NCI-H146 treated with DMSO at 0.1 percent for 48 hours (cell line): ENCODE results near the gene MEGF11.
A peak's percentile ranks its signal among the peaks of the same experiment; 100 is the strongest.
"Not testable (repeated sequence)": the region's sequence is repeated elsewhere in the genome, so short reads cannot be mapped to it uniquely, and the experiment has no call there.

Experiments
- DNase-seq: peaks from one replicate; lab custom pipeline; 2025; ENCODE audit not compliant: unreplicated experiment; lab: John Stamatoyannopoulos, UW

The MEGF11 gene

DNA sequence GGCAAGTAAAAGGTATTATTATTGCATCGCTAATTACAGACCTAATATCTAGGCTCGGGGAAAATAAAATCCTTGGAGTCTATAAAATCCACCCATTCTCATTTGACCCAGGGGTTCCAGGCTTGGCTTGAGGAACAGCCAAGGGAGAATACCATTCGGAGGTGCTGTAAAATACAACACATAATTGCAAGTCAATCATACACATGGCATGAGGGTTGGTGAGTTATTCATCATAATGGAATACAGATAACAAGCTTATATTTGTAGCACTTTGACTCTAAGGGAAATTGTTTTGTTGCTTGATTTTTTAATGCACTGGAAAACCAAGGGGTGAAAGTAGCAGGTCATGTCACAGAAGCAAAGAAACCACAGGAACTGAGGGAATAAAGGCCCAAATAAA, 23.0 kb upstream of the MEGF11 start:
- no peak for DNase-seq

DNA sequence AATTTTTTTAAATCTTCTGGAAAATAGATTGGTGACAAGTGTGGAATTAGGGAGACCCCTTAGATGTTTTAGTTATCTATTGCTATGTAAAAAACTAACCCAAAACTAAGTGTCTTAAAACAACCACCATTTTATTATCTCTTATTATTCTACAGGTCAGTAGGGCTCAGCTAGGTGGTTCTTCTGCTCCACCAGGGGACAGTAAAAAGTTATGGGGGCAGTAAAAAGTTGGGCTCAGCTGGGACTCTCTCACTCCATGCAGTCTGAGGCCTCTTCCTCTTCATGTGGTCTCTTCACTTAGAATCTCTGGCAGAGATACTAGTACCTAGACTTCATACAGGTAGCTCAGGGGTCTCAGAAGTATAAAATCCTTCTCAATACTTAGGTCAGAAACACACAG, 21.8 kb upstream of the MEGF11 start:
- DNase-seq = no peak

DNA sequence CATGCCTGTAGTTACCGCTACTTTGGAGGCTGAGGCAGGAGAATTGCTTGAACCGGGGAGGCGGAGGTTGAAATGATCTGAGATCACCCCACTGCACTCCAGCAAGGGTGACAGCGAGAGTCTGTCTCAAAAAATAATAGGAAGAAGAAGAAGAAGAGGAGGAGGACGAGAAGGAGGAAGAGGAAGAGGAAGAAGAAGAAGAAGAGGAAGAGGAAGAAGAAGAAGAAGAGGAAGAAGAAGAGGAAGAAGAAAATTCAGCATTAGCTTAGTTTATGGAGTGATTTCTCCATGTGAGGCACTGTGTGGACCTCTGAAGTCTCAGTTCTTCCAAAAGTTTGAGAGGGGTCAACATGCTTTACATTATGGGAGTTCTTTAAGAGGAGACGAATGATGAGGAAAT, 17.4 kb upstream of the MEGF11 start:
- no peak for DNase-seq

DNA sequence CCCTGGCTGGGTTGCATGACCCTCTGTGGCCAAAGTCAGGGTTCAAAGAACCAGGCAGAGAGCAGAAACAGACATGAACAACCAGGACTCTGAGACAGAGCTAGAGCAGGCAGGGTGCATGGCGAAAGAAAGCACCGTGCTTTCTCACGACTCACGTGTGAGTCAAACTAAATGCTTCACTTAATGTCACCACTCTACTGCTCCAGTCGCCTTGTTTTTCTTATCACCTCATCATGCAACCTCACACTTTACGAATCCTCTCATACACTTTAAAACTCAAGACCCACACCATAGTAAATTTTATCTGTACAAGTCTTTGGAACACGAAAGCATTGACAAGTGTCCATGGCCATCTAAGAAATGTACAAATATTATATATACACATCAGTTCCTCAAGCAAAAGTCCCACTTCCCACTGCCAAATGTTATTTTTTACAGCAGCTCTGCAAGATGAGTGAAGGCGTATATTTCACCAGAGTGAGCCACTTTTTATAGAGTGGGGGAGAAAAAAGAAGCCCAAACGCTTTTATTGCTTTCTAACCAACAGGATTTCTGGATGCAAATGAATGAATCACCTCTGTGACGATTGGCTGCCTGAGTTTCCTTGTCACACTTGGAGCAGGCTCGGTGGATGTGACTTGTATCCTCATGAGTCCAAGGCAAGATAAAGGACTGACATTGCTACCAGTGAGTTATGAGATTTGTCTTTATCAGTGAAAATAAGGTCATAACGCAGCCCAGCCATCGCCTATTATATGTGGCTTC, 16.0 kb upstream of the MEGF11 start:
- DNase-seq = peak; percentile 39

DNA sequence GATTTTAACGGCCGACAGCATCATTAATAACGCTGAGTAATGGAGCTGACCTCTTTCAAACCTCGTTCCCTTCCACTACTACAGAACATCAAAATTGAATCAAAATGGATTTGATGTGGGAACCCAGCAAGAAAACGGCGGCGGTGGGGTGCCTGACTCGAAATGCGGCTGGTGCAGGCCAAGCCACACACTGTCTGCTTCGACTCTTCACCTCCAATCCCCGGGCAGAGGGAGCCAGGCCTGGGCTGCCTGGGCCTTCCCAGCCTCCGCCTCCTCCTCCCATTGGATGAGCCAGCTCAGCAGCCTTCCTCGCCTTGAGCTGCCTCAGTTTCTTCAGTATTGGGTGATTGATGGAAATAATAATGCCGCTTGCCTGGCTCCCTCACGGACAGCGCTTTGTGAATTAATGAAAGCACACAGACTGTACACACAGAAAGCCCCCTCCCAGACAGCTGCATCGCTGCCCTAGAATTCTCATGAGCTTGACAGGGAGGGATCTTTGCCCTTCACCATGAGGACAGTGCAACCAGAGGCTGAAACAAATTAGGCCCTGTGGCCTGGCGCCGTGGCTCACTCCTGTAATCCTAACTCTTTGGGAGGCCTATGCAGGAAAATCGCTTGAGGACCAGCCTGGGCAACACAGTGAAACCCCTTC, 11.4 kb upstream of the MEGF11 start:
- DNase-seq = no peak

DNA sequence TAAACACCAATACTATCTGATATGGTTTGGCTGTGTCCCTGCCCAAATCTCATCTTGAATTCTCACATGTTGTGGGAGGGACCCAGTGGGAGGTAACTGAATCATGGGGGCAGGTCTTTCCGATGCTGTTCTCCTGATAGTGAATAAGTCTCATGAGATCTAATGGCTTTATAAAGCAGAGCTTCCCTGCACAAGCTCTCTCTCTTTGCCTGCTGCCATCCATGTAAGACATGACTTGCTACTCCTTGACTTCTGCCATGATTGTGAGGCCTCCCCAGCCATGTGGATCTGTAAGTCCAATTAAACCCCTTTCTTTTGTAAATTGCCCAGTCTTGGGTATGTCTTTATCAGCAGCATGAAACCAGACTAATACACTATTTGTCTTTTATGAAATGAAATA, 9.3 kb upstream of the MEGF11 start:
- DNase-seq = not testable (repeated sequence)

DNA sequence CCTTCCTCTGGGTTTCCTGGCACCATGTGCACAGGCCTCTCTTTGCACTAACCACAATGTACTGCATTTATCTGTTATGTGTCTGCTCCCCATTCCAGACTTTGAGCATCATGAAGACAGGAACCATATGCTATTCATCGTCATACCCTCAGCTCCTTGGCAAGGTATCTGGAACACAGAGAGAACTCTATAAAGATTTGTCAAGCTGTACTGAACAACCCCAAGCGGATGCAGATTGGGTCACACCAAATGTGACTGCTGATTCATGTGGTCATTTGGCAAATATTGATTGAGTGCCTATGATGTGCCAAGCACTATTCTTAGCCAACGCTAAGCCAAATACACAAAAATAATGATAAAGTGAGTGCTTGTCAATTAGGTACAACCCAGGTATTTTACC, 7.5 kb upstream of the MEGF11 start:
- no peak for DNase-seq

DNA sequence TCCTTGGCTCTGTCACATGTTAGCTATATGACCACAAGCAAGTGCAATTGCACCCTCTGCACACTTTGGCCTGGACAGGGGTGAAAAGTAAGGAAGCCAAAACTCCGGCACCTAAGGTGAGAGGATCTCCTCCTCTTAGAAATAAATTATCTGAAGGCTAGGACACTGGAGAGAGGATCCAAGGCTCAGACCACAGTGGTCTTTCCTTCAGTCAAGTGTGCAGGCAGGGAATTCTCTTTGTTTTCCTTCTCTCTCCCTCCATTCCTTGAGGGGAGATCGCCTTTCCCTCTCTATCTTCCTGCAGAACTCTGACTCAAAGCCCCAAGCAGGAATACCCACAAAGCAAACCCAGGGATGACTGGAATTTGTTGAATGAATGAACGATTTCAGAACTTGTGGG, 3.1 kb upstream of the MEGF11 start:
- no peak for DNase-seq

DNA sequence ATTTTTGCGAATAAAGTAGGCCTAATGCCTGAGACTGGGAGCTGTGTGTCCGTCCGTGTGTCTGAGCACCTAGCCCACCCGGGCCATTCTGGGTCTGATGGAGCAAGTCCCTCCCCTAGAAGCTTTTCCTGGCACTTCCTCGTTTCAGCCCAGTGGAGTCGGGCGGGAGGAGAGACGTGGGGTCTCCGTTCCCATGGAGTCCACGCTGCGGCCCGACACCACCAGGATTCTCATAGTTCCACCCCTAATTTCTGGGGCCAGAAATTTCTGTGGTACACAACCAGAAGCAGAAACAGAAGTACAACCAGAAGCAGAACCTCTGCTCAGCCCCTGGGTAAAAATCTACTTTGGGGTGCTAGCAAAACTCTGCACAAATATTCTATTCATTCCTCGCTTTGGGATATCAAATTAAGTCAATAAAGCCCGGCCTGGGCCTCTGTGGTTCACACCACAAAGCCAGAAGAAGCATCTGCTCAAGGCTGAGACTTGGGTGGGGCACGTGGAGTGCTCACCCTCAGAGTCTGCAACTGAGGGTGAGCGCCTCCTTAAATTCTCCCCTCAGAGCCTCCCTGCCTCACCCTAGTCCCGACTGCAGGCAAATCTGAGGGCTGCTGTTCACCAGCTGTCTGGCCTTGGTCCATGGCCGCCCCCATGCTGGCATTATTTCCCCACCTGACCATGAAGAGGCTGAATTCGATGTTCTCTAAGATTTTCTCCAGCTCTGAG, 1.6 kb upstream of the MEGF11 start:
- DNase-seq = no peak

DNA sequence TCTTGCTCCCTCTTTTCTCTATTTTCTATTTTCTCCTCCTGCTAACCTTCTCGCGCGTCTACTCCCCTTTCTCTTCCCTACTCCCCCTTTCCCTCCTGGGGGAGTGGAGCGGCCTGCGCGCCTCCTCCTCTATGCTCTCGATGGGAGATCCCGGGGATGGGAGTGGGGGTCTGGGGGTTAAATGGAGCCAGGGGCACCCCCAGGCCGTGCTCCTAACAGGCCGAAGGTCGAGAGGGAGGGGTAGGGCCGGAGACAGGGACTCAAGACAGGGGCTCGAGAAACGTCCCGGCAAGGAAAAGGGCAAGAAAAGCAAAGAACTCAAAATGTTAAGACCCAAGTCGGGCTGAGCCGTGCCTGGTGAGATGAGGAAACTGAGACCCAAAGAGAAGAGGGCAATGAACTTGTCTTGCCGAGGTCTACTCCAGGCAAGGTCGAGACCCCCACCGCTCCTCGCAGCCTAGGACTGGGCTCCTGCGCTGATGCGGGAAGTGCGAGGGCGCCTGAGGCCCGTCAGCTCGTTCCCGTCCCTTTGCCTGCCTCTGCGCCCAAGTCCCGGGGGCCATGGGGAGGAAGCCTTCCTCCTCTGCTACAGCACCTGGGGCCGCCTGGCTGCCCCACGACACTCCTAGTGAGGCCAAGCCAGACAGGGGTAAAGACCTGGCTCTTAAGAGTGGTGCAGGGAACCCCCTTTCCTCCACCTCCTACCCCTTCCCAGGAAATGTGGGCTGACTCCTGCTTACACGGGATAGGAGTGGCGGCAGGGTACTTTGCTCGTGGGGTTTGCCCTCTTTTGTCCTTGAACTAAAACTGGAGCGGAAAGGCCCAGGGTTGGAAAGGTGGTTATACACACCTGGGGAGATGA, 770 bp upstream of the MEGF11 start:
- DNase-seq = no peak

DNA sequence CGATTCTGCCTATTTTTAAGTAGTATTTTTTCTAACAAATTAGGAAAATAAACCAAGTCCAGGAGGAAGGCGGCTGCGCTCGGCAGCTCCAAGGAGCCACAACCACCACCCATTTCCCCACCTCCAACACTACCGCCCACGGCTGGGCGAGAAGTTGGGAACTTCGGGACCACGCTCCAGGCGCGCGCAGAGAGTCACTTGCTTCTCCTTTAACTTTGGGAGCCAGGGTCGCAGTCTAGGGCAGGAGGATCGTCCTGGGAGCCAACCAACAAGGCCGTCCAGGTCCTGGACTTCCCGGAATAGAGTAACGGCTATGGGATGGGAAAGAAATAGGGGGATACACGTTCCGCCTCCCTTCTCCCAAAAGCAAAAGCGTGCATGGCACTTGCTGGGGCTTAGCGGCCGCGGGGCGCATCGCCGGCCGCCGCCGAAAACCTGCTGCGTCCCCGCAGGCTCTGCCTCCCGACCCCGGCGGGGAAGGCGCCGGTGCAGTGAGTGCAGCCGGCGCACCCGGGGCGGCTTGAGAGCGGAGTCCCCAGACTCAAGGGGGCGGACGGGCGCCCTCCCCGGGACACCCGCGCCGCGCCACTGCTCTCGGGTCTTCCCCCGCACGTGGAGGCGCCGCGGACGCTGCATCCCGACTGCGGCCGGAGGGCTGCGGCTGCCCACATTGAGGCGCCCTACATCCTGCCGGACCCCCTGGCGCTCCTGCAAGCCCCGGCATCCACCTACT, 699 bp downstream of the MEGF11 start:
- DNase-seq = no peak

DNA sequence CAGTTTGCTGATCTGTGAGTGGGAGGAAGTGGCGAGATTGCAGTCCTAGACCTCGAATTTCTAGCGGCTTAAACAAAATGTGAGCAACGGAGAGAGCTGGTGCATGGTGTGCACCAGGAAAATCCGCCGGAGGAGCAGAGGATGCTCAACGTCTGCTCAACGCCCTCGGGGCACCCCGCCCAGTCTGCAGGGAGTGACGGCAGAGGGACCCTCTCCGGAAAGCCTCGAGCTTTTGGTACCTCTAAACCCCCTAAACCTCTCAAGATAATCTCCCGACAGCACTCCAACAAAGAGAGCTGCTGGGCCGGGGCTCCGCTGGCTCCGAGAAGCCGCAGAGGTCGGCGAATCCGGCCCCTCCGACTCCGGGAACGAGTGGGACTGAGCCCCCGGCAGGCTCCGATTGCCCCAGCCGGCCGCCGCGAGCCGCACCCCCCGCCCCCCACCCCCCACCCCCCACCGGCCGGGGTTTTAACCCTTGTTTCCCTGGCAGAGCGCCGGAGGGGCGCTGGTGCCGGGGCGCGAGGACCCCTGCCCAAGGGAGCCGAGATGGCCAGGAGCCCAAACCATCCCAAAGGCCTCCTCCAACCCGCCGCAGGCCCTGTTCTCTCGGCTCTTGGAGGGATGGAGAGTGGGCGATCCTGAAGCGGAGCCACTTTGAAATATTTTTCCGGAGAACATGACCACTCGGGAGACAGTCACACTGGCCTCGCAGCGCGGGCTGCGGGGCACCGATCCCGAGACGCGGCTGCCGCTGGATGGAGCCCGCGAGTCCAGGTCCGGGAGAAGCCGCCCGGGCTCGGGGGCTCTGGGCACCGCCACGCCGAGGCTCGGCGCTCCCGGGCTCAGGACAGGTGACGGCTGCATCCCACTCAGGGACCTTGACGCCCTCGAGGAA, 1.5 kb downstream of the MEGF11 start:
- DNase-seq = peak; percentile 40

DNA sequence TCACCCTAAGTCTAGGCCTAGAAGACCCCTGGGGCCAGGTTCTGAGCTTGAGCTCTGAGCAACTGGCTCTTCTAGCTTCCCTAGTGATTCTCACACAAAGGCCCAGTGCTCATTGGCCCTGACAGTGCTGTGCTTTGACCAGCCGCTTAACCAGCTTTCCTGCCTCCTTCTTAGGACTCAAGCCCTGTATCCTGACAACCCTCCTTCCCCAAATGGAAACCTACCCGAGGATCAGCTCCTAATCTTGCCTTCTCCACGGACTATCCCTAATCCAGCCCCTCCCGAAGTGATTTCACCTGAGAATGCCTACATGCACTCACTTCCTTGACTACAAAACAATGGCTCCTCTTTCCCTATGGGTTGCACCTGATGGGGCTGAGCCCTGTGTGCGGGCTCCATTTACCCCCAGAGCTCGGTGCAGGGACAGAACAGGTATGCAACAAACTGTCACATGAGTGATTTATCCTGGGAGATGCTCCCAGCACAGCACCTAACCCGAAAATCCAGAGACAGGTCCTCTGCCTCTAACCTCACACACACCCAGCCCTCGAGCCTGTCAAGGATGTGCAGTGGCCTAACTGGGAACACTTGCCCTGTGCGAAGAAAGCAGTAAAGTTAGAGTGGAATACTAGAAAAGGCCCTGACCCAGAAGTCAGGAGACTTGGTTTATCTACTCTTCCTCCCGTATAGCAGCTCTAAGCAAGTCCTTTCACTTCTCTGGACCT, 2.3 kb downstream of the MEGF11 start:
- no peak for DNase-seq

DNA sequence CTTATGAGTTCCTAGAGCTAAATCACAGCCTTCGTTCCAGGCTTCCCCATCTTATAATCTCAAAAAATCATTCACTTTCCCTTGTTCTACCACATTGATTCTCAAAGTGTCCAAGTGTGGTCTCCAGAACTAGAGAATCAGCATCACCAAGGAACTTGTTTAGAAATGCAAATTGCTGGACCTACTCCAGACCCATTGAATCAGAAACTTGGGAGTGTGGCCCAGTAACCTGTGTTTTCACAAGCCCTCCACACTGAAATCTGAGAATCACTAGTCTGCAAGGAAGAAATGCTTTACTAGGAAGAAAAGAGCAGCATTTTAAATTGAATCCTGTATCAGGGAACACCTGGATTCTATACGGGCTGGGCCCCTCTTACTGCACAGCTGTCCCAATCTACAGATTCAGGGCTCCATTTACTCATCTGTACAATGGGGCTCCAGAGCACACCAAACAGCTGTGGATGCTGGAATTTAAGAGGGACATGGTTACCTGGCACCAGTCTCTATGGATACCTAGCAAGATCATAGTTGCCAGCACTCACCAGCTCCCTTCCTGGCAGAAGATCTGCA, 3.9 kb downstream of the MEGF11 start:
- DNase-seq = no peak

DNA sequence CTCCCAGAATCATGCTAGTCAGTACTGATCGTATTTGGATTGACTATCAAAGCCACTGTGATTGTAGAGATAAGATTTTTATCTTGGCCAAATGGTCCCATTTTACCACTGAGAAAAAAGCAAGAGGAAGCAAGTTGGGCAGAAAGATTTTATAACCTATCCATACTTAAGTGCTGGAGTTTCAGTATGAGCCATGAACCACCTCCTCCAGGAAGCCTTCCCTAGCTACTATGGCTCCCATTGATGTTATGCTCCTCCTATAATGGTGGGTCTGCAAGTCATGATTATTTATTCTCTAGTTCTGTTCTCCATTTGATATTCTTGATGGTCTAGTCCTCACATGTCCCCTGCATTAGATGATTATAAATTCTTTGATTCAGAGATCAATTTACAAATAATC, 6.6 kb downstream of the MEGF11 start:
- no peak for DNase-seq

DNA sequence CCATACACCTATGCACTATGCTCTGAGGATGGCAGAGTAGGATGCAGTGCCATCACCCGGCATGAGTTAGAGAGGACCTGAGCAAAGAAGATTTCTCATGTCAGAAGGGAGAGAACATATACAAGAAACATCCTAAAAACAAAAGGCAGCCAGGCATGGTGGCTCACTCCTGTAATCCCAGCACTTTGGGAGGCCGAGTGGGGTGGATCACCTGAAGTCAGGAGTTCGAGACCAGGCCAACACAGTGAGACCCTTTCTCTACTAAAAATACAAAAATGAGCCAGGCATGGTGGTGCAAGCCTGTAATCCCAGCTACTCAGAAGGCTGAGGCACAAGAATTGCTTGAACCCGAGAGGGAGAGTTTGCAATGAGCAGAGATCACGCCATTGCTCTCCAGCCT, 7.7 kb downstream of the MEGF11 start:
- DNase-seq = not testable (repeated sequence)

DNA sequence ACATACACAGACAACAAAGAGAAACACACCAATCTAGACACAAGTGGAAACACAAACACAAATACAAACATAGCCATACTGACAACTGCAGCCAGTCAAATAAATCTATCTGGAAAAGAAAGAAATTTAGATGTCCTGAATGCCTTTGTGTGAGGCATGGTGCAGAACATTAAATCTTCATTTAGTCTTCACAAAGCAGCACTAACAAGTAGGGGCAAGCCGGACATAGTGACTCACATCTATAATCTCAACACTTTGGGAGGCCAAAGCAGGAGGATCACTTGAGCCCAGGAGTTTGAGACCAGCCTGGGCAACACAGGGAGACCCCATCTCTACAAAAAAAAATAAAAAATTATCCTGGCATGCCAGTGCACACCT, 11.7 kb downstream of the MEGF11 start:
- DNase-seq = no peak

DNA sequence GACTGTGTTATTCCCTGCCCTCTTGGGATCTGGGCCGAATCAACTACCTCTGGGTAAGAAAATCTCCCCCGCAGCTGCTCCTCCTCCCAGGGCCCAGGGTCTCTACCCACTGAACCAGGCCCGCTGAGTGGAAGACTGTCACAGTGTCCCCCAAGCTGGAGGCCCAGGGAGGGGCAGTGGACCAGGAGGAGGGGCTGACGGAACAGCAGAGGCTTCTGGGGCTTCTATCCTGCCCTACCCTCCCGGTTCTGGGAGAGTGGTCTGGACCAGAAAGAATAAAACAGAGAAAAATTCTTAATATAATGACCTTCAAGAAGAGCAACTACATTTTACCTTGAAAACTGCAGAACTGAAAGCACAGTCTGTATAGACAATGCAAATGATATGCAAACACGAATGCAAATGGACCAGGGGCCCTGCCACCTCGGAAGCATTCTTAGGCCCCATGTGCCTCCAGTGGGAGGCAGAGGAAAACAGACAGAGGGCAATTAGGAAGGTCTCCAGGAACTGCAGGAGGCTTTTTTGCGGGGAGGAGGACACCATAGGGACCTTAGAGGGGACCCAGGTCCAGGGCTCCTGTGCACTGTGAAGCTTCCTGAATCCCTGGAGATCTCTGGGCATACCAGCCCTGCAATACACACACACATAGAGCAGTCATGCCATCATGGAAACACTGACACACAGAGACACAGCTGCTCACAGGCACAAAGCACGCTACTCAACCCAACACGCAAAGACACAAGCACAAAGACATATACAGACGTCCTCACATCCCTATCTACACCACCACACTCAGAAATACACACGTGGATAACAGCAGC, 12.3 kb downstream of the MEGF11 start:
- DNase-seq = no peak
